Breast epithelium (tissue), 4 donors: ENCODE measurements around the gene F5. TPM values are rescaled to one million over a fixed set of nuclear protein-coding genes. Genes with fewer than 3 reads are reported as not detected.

Experiments
- DNase-seq, 2 donors: peaks; one replicate each; pipeline ENCODE4 v3.0.0-alpha.2; 2019; ENCODE audit warnings: low spot score in 2 of 2
- H3K27ac ChIP-seq, 2 donors: fragments of 200-600 bp; sonication (generic) in 1 of 2; one replicate each; pipeline ENCODE4 v1.5.1; 2016 to 2019; ENCODE audit warnings: mild to moderate bottlenecking in 1 of 2
- H3K27me3 ChIP-seq, 2 donors: fragments of 200-600 bp; sonication (generic) in 1 of 2; one replicate each; pipeline versions ENCODE4 v1.5.1 to v1.6.0; 2017 to 2019; ENCODE audit warnings: control low read depth in 1 of 2, mild to moderate bottlenecking in 1 of 2
- H3K36me3 ChIP-seq: fragments of 200-600 bp; one replicate; pipeline ENCODE4 v1.5.1; 2019
- H3K4me1 ChIP-seq, 2 donors: fragments of 200-600 bp; sonication (generic); one replicate each; pipeline ENCODE4 v1.5.1; 2016 to 2019; ENCODE audit warnings: control low read depth in 1 of 2
- H3K4me3 ChIP-seq, 3 donors: fragments of 200-600 bp; sonication (generic); 1 replicate in 2 of 3; 2 replicates in 1 of 3; pipeline ENCODE4 v1.5.1; 2016 to 2019; ENCODE audit warnings: mild to moderate bottlenecking in 3 of 3, moderate library complexity in 2 of 3
- H3K9me3 ChIP-seq, 2 donors: fragments of 200-600 bp; sonication (generic) in 1 of 2; one replicate each; pipeline ENCODE4 v1.5.1; 2016 to 2019; ENCODE audit warnings: control low read depth in 1 of 2
- POLR2A ChIP-seq: fragments of 450-650 bp; IDR thresholded peaks from one replicate; pipeline ENCODE4 v1.6.1; 2016; ENCODE audit warnings: antibody characterized with exemption, mild to moderate bottlenecking, moderate library complexity
- POLR2AphosphoS5 ChIP-seq, 3 donors: sonication (generic); formaldehyde crosslinking; IDR thresholded peaks; one replicate each; pipeline ENCODE4 v1.6.1; 2017; ENCODE audit warnings: antibody characterized with exemption in 3 of 3
- intact Hi-C: fragments of 100-400 bp; cut with DNase I; formaldehyde crosslinking; loops from one replicate; pipeline ENCODE4 v1.15.1; 2023; ENCODE audit warnings: low total_unique reads
- total RNA-seq, 3 donors: library from RNA; depleted of rRNA; stranded (reverse); fragments of >200 nt; gene quantifications; one replicate each; pipeline ENCODE4 v1.1.0, GENCODE V29; 2016
- TF ChIP-seq, protein P1 (sequence below), 3 donors: fragments of 450-650 bp; IDR thresholded peaks; one replicate each; pipeline ENCODE4 v1.5.1; 2016 to 2017; ENCODE audit warnings: antibody characterized with exemption in 3 of 3, mild to moderate bottlenecking in 3 of 3, moderate library complexity in 3 of 3

F5 gene
- total RNA-seq, 3 donors from 2014 or later = 0.44 to 7.4 (median 1.3) TPM

DNA sequence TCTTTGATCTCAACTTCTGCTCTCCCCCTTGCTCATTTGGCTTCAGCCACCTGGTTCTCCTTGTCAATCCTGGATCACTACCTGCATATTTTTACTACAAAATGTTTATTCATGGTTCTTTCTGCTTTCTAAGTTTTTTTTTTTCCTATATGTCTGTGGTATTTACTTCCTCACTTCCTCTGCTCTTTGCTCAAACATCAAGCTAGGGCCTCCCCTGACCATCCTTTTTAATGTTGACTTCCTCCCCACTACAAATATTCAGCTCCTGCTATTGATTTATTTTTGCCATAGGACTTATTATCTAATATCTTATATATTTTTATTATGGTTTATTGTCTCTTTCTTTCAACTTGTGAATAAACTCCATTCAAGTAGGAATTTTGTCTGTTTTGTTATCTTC lies 86.5 kb downstream of the F5 start:
- TF ChIP-seq, protein P1, sequence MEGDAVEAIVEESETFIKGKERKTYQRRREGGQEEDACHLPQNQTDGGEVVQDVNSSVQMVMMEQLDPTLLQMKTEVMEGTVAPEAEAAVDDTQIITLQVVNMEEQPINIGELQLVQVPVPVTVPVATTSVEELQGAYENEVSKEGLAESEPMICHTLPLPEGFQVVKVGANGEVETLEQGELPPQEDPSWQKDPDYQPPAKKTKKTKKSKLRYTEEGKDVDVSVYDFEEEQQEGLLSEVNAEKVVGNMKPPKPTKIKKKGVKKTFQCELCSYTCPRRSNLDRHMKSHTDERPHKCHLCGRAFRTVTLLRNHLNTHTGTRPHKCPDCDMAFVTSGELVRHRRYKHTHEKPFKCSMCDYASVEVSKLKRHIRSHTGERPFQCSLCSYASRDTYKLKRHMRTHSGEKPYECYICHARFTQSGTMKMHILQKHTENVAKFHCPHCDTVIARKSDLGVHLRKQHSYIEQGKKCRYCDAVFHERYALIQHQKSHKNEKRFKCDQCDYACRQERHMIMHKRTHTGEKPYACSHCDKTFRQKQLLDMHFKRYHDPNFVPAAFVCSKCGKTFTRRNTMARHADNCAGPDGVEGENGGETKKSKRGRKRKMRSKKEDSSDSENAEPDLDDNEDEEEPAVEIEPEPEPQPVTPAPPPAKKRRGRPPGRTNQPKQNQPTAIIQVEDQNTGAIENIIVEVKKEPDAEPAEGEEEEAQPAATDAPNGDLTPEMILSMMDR (IDR thresholded peaks at IDR 0.05) = no peak
- no peak for TF ChIP-seq POLR2AphosphoS5 (IDR thresholded peaks at IDR 0.05)
- no peak for TF ChIP-seq POLR2A
- Histone ChIP-seq H3K36me3 (no peaks in the 10 kb centered on the region), H3K27me3 (no peaks in the 10 kb centered on the region), H3K27ac (no peak overlapping the region), H3K4me3 (no peak overlapping the region), H3K9me3 (no peaks in the 10 kb centered on the region), H3K4me1 (no peaks in the 10 kb centered on the region)
- no peak for DNase-seq
- intact Hi-C loops = no loop called here

DNA sequence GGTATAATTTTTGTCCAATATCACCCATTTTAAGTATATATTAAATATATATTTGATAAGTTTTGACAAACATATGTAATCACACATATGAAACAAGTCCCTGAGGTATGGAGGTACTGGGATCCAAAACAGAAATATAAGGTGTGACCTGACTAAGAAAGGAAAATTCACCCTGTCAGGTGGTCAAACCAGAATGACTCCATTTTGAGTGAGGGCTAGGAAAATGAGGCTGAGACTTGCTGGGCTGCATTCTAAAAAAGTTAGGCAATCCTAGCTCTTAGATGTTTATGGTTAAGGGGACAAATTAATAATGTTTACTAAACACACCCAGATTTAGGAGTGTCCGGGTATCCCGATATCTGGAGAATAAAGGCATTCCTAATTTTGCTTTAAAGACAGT lies 89.0 kb downstream of the F5 start:
- intact Hi-C loops = no loop called here
- H3K27me3 ChIP-seq = no peaks in the 10 kb centered on the region
- no peak for TF ChIP-seq POLR2AphosphoS5 (IDR thresholded peaks at IDR 0.05)
- no peak for TF ChIP-seq POLR2A
- TF ChIP-seq, protein P1 (IDR thresholded peaks at IDR 0.05) = no peak
- no peak overlapping the region for H3K27ac ChIP-seq
- DNase-seq = no peak
- H3K4me3 ChIP-seq = no peak overlapping the region
- H3K9me3 ChIP-seq = no peaks in the 10 kb centered on the region
- no peaks in the 10 kb centered on the region for H3K36me3 ChIP-seq
- H3K4me1 ChIP-seq = no peaks in the 10 kb centered on the region

DNA sequence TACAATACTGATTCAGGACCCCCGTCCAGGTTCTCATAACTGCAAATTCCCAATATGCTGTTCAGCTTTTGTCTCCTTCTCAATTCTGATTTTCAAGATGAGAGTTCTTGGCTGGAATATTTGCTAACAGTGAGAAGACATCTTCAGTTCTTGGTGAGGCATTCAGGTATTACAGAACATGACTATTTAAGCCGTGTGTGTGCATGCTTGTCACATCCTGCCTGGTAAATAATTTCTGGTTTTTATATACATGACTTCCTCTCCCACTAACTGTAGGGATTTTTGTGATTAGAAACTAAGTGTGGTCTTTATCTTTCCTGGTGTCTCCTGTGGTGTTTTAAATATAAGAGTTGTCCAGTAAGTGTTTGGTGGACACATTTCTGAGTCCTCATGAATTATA lies 90.4 kb downstream of the F5 start:
- no peak overlapping the region for H3K27ac ChIP-seq
- no peak for DNase-seq
- no peaks in the 10 kb centered on the region for H3K9me3 ChIP-seq
- TF ChIP-seq POLR2AphosphoS5 (IDR thresholded peaks at IDR 0.05) (no peak), POLR2A (no peak)
- TF ChIP-seq, protein P1 (IDR thresholded peaks at IDR 0.05) = no peak
- no peaks in the 10 kb centered on the region for H3K27me3 ChIP-seq
- no peaks in the 10 kb centered on the region for H3K4me1 ChIP-seq
- no peaks in the 10 kb centered on the region for H3K36me3 ChIP-seq
- intact Hi-C loops = no loop called here
- no peak overlapping the region for H3K4me3 ChIP-seq

DNA sequence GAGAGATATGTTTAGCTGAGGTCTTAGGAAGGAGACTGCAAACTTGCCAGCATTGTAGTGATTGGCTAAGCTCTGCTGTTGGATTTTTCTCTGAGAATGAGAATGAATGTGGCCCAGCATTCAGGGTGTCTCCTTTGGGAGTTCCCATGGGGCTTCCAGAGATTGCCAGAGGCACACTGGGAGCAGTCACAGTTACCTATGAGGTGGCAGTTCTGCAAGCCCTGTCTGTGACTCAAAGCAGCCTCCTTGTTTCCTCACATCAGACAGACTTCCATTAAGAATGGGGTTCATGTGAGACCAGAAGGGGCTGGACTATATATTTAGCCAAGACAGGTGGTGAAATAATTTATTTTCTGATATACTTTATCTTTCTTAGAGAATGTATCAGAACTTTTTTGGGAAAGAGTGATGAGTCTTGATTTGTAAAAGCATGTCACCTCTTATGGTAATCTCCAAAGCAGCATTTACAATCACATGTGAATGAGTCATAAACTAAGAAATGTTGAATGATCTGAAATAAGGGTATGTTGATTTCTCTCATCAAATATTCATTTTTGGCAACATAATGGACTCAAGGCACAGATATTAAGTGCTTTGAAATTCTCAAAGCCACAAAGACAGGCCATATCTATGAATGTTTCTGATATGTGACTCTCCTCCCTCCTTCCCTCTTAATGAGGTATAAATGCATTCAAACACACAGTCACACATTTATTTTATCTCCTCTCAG lies 91.1 kb downstream of the F5 start:
- H3K4me3 ChIP-seq = no peak overlapping the region
- no peaks in the 10 kb centered on the region for H3K27me3 ChIP-seq
- no peak for TF ChIP-seq POLR2AphosphoS5 (IDR thresholded peaks at IDR 0.05)
- no peak for TF ChIP-seq POLR2A
- TF ChIP-seq, protein P1 (IDR thresholded peaks at IDR 0.05) = no peak
- no peaks in the 10 kb centered on the region for H3K36me3 ChIP-seq
- DNase-seq = no peak
- H3K9me3 ChIP-seq = no peaks in the 10 kb centered on the region
- no peaks in the 10 kb centered on the region for H3K4me1 ChIP-seq
- intact Hi-C loops = no loop called here
- no peak overlapping the region for H3K27ac ChIP-seq

DNA sequence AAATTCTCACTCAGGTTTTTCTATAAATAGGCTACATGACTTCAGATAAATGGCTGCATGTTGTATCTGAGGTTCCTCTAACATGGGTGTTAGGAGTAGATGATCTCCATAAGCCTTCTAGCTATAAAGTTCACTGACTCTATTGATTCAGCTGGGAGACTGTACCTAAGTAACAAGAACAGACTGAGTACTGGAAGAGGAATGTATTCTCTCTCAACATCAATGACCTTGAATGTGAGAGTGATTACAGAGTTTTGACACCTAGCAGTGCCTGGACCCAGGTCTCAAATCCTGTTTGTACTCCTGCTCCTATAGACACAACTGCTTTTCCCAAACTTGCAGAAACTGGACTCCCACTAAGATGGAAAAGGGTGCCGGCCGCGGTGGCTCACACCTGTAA lies 91.9 kb downstream of the F5 start:
- Histone ChIP-seq H3K27ac (no peak overlapping the region), H3K27me3 (no peaks in the 10 kb centered on the region), H3K36me3 (no peaks in the 10 kb centered on the region), H3K4me3 (no peak overlapping the region), H3K9me3 (no peaks in the 10 kb centered on the region), H3K4me1 (no peaks in the 10 kb centered on the region)
- intact Hi-C loops = loop anchor here (5.0 kb wide), 1 partner anchor 382 kb away; no protein-coding TSS in a partner anchor
- TF ChIP-seq POLR2AphosphoS5 (IDR thresholded peaks at IDR 0.05) (no peak), POLR2A (no peak)
- TF ChIP-seq, protein P1 (IDR thresholded peaks at IDR 0.05) = no peak
- no peak for DNase-seq
